ENCODE measurements around the gene PPP1R2. TPM values are rescaled to one million over a fixed set of nuclear protein-coding genes. Genes with fewer than 3 reads are reported as not detected.
A peak's percentile ranks its signal among the peaks of the same experiment; 100 is the strongest.

The PPP1R2 gene
- total RNA-seq, 2 experiments from 2014 or later = 77.0 to 134 TPM

- no peak overlapping the region for H3K4me3 Mint-ChIP-seq
- DNase-seq (no peak), ATAC-seq (no peak)
- H3K9me3 Mint-ChIP-seq (ENCODE audit: low read depth) = no peaks in the 10 kb centered on the region
- POLR2A ChIA-PET = no interaction called here
- H3K4me1 Mint-ChIP-seq = peaks cover 7% of the 10 kb centered on the region
- no peaks in the 10 kb centered on the region for H3K36me3 Mint-ChIP-seq (ENCODE audit: low read depth)
- CTCF ChIA-PET = interaction anchor here (0.7 to 3.8 kb wide), 2 partner anchors 9 to 15 kb away, joined by 3 to 20 read pairs; no protein-coding TSS in a partner anchor
- intact Hi-C loops (cut with DNase I, micrococcal nuclease) = no loop called here
- no peaks in the 10 kb centered on the region for H3K27me3 Mint-ChIP-seq
- no peak overlapping the region for H3K27ac Mint-ChIP-seq
Measured at GRCh38 chr3:195565716-195566115, 22.6 kb upstream of the PPP1R2 start.

- intact Hi-C loops (cut with DNase I, micrococcal nuclease) = no loop called here
- H3K4me3 Mint-ChIP-seq = no peak overlapping the region
- no peak for DNase-seq
- POLR2A ChIA-PET = no interaction called here
- H3K36me3 Mint-ChIP-seq (ENCODE audit: low read depth) = no peaks in the 10 kb centered on the region
- peaks cover 6% of the 10 kb centered on the region for H3K4me1 Mint-ChIP-seq
- H3K27me3 Mint-ChIP-seq = no peaks in the 10 kb centered on the region
- no peaks in the 10 kb centered on the region for H3K9me3 Mint-ChIP-seq (ENCODE audit: low read depth)
- no peak overlapping the region for H3K27ac Mint-ChIP-seq
- ATAC-seq = no peak
- CTCF ChIA-PET = interaction anchor here (1.0 kb wide), 1 partner anchor 12 kb away, joined by 9 read pairs; no protein-coding TSS in a partner anchor
Measured at GRCh38 chr3:195563317-195563716, 20.2 kb upstream of the PPP1R2 start.

- H3K36me3 Mint-ChIP-seq (ENCODE audit: low read depth) = no peaks in the 10 kb centered on the region
- H3K27me3 Mint-ChIP-seq = no peaks in the 10 kb centered on the region
- no peaks in the 10 kb centered on the region for H3K9me3 Mint-ChIP-seq (ENCODE audit: low read depth)
- no peak overlapping the region for H3K4me3 Mint-ChIP-seq
- ChIA-PET CTCF (interaction anchor here (0.6 to 2.1 kb wide), 5 partner anchors 11 to 929 kb away, joined by 3 to 6 read pairs (median 3); no protein-coding TSS in a partner anchor), POLR2A (interaction anchor here (0.6 kb wide), 1 partner anchor 10 kb away, joined by 3 read pairs; no protein-coding TSS in a partner anchor)
- H3K27ac Mint-ChIP-seq = no peak overlapping the region
- peaks cover 30% of the 10 kb centered on the region for H3K4me1 Mint-ChIP-seq
- DNase-seq (no peak), ATAC-seq (no peak)
- intact Hi-C loops (cut with DNase I, micrococcal nuclease) = loop anchor here (2.0 to 5.0 kb wide), 3 partner anchors 52 to 302 kb away; no protein-coding TSS in a partner anchor
Measured at GRCh38 chr3:195559723-195560409, 16.7 kb upstream of the PPP1R2 start.

- ATAC-seq (peak; percentile 65), DNase-seq (peak; percentile 39)
- no peak overlapping the region for H3K27ac Mint-ChIP-seq
- CTCF ChIA-PET = interaction anchor here (0.7 to 1.0 kb wide), 2 partner anchors 9 to 26 kb away, joined by 3 to 5 read pairs; no protein-coding TSS in a partner anchor
- H3K36me3 Mint-ChIP-seq (ENCODE audit: low read depth) = no peaks in the 10 kb centered on the region
- POLR2A ChIA-PET = interaction anchor here (0.9 kb wide), 1 partner anchor 34 kb away, joined by 12 read pairs; no protein-coding TSS in a partner anchor
- intact Hi-C loops (cut with DNase I, micrococcal nuclease) = loop anchor here (1.0 to 5.0 kb wide), 4 partner anchors 54 to 304 kb away; no protein-coding TSS in a partner anchor
- no peak overlapping the region for H3K4me3 Mint-ChIP-seq
- H3K27me3 Mint-ChIP-seq = no peaks in the 10 kb centered on the region
- H3K9me3 Mint-ChIP-seq (ENCODE audit: low read depth) = no peaks in the 10 kb centered on the region
- H3K4me1 Mint-ChIP-seq = peaks cover 37% of the 10 kb centered on the region
Measured at GRCh38 chr3:195558602-195559001, 15.5 kb upstream of the PPP1R2 start.

- H3K9me3 Mint-ChIP-seq (ENCODE audit: low read depth) = no peaks in the 10 kb centered on the region
- DNase-seq (no peak), ATAC-seq (no peak)
- no peaks in the 10 kb centered on the region for H3K27me3 Mint-ChIP-seq
- H3K27ac Mint-ChIP-seq = no peak overlapping the region
- intact Hi-C loops (cut with DNase I, micrococcal nuclease) = loop anchor here in 1 of 2 experiments (5.0 kb wide), 2 partner anchors 55 to 305 kb away; no protein-coding TSS in a partner anchor
- ChIA-PET POLR2A (no interaction called here), CTCF (interaction anchor here (0.8 to 3.6 kb wide), 6 partner anchors 8 to 292 kb away, joined by 3 to 20 read pairs (median 4); partner anchors contain the start of genes PPP1R2 and XXYLT1)
- H3K4me1 Mint-ChIP-seq = peaks cover 50% of the 10 kb centered on the region
- H3K36me3 Mint-ChIP-seq (ENCODE audit: low read depth) = no peaks in the 10 kb centered on the region
- no peak overlapping the region for H3K4me3 Mint-ChIP-seq
Measured at GRCh38 chr3:195557322-195557721, 14.2 kb upstream of the PPP1R2 start.

- Mint-ChIP-seq H3K4me1 (peaks cover 59% of the 10 kb centered on the region), H3K27ac (peak overlapping the region; percentile 43), H3K9me3 (ENCODE audit: low read depth) (no peaks in the 10 kb centered on the region), H3K36me3 (ENCODE audit: low read depth) (no peaks in the 10 kb centered on the region), H3K4me3 (peak overlapping the region; percentile 2), H3K27me3 (no peaks in the 10 kb centered on the region)
- ChIA-PET POLR2A (no interaction called here), CTCF (interaction anchor here (0.6 to 3.6 kb wide), 12 partner anchors 11 to 359 kb away, joined by 3 to 20 read pairs (median 4); partner anchors contain the start of genes PPP1R2 and XXYLT1)
- DNase-seq (peak; percentile 72), ATAC-seq (peak; percentile 60)
- intact Hi-C loops (cut with DNase I, micrococcal nuclease) = loop anchor here in 1 of 2 experiments (5.0 kb wide), 2 partner anchors 56 to 306 kb away; no protein-coding TSS in a partner anchor
Measured at GRCh38 chr3:195556390-195556789, 13.3 kb upstream of the PPP1R2 start.

- ChIA-PET POLR2A (interaction anchor here (0.6 kb wide), 1 partner anchor 51 kb away, joined by 6 read pairs; no protein-coding TSS in a partner anchor), CTCF (interaction anchor here (1.3 to 3.6 kb wide), 4 partner anchors 9 to 360 kb away, joined by 3 to 20 read pairs (median 5); partner anchors contain the start of gene PPP1R2)
- peak overlapping the region; percentile 74 for H3K27ac Mint-ChIP-seq
- H3K27me3 Mint-ChIP-seq = no peaks in the 10 kb centered on the region
- H3K4me1 Mint-ChIP-seq = peaks cover 72% of the 10 kb centered on the region
- H3K4me3 Mint-ChIP-seq = peak overlapping the region; percentile 44
- H3K9me3 Mint-ChIP-seq (ENCODE audit: low read depth) = no peaks in the 10 kb centered on the region
- H3K36me3 Mint-ChIP-seq (ENCODE audit: low read depth) = no peaks in the 10 kb centered on the region
- intact Hi-C loops (cut with DNase I, micrococcal nuclease) = loop anchor here in 1 of 2 experiments (5.0 kb wide), 2 partner anchors 57 to 307 kb away; no protein-coding TSS in a partner anchor
- ATAC-seq (peak; percentile 70), DNase-seq (peak; percentile 61)
Measured at GRCh38 chr3:195555110-195555509, 12.0 kb upstream of the PPP1R2 start.

GRCh38 chr3:195554458-195554857 is 11.3 kb upstream of the PPP1R2 start:
- peaks cover 78% of the 10 kb centered on the region for H3K4me1 Mint-ChIP-seq
- CTCF ChIA-PET = interaction anchor here (1.3 to 3.6 kb wide), 2 partner anchors 8 to 12 kb away, joined by 3 to 20 read pairs; partner anchors contain the start of gene PPP1R2
- ATAC-seq = no peak
- H3K27ac Mint-ChIP-seq = peak overlapping the region; percentile 30
- no peak overlapping the region for H3K4me3 Mint-ChIP-seq
- POLR2A ChIA-PET = no interaction called here
- no peaks in the 10 kb centered on the region for H3K9me3 Mint-ChIP-seq (ENCODE audit: low read depth)
- H3K27me3 Mint-ChIP-seq = no peaks in the 10 kb centered on the region
- intact Hi-C loops (cut with DNase I, micrococcal nuclease) = no loop called here
- H3K36me3 Mint-ChIP-seq (ENCODE audit: low read depth) = no peaks in the 10 kb centered on the region
- DNase-seq = no peak

- CTCF ChIA-PET = interaction anchor here (0.9 to 1.5 kb wide), 2 partner anchors 282 to 293 kb away, joined by 4 to 10 read pairs; partner anchors contain the start of gene XXYLT1
- H3K36me3 Mint-ChIP-seq (ENCODE audit: low read depth) = no peaks in the 10 kb centered on the region
- no peaks in the 10 kb centered on the region for H3K9me3 Mint-ChIP-seq (ENCODE audit: low read depth)
- no peak for DNase-seq
- peak overlapping the region; percentile 68 for H3K27ac Mint-ChIP-seq
- H3K4me3 Mint-ChIP-seq = no peak overlapping the region
- intact Hi-C loops (cut with DNase I, micrococcal nuclease) = no loop called here
- peaks cover 79% of the 10 kb centered on the region for H3K4me1 Mint-ChIP-seq
- POLR2A ChIA-PET = no interaction called here
- H3K27me3 Mint-ChIP-seq = no peaks in the 10 kb centered on the region
- ATAC-seq = no peak
Measured at GRCh38 chr3:195553268-195553667, 10.1 kb upstream of the PPP1R2 start.

GRCh38 chr3:195551381-195551978 is 8.4 kb upstream of the PPP1R2 start:
- no peak overlapping the region for H3K4me3 Mint-ChIP-seq
- H3K27ac Mint-ChIP-seq = peak overlapping the region; percentile 71
- no peaks in the 10 kb centered on the region for H3K36me3 Mint-ChIP-seq (ENCODE audit: low read depth)
- CTCF ChIA-PET = interaction anchor here (1.1 to 1.5 kb wide), 2 partner anchors 10 to 12 kb away, joined by 4 to 9 read pairs; no protein-coding TSS in a partner anchor
- H3K9me3 Mint-ChIP-seq (ENCODE audit: low read depth) = no peaks in the 10 kb centered on the region
- H3K27me3 Mint-ChIP-seq = no peaks in the 10 kb centered on the region
- peaks cover 86% of the 10 kb centered on the region for H3K4me1 Mint-ChIP-seq
- ATAC-seq (no peak), DNase-seq (no peak)
- intact Hi-C loops (cut with DNase I, micrococcal nuclease) = loop anchor here in 1 of 2 experiments (2.0 kb wide), 1 partner anchor 35 kb away; no protein-coding TSS in a partner anchor
- POLR2A ChIA-PET = interaction anchor here (0.6 to 1.9 kb wide), 2 partner anchors 8 to 1536 kb away, joined by 3 to 4 read pairs; partner anchors contain the start of gene PPP1R2

- ChIA-PET POLR2A (interaction anchor here (0.6 kb wide), 1 partner anchor 278 kb away, joined by 3 read pairs; no protein-coding TSS in a partner anchor), CTCF (interaction anchor here (1.0 to 2.5 kb wide), 6 partner anchors 9 to 279 kb away, joined by 3 to 9 read pairs (median 6); partner anchors contain the start of gene XXYLT1)
- intact Hi-C loops (cut with DNase I, micrococcal nuclease) = loop anchor here in 1 of 2 experiments (2.0 kb wide), 1 partner anchor 36 kb away; no protein-coding TSS in a partner anchor
Measured at GRCh38 chr3:195550723-195551122, 7.6 kb upstream of the PPP1R2 start.

More at GRCh38 chr3:195550723-195551122, 7.6 kb upstream of the PPP1R2 start:
- Mint-ChIP-seq H3K36me3 (ENCODE audit: low read depth) (no peaks in the 10 kb centered on the region), H3K4me1 (peaks cover 86% of the 10 kb centered on the region), H3K27ac (peak overlapping the region; percentile 86), H3K4me3 (peak overlapping the region; percentile 40), H3K9me3 (ENCODE audit: low read depth) (no peaks in the 10 kb centered on the region), H3K27me3 (no peaks in the 10 kb centered on the region)
- ATAC-seq = peak; percentile 8
- peak; percentile 48 for DNase-seq
